GM18520 (cell line): ENCODE measurements around the gene RPAP2.
"Not testable (repeated sequence)": the region's sequence is repeated elsewhere in the genome, so short reads cannot be mapped to it uniquely, and the experiment has no call there.

ENCODE experiments used
- ATAC-seq: cut with Tn5 transposase; IDR thresholded peaks from one replicate; pipeline ENCODE4 v1.9.1; 2021; ENCODE audit not compliant: unreplicated experiment

Gene RPAP2

DNA sequence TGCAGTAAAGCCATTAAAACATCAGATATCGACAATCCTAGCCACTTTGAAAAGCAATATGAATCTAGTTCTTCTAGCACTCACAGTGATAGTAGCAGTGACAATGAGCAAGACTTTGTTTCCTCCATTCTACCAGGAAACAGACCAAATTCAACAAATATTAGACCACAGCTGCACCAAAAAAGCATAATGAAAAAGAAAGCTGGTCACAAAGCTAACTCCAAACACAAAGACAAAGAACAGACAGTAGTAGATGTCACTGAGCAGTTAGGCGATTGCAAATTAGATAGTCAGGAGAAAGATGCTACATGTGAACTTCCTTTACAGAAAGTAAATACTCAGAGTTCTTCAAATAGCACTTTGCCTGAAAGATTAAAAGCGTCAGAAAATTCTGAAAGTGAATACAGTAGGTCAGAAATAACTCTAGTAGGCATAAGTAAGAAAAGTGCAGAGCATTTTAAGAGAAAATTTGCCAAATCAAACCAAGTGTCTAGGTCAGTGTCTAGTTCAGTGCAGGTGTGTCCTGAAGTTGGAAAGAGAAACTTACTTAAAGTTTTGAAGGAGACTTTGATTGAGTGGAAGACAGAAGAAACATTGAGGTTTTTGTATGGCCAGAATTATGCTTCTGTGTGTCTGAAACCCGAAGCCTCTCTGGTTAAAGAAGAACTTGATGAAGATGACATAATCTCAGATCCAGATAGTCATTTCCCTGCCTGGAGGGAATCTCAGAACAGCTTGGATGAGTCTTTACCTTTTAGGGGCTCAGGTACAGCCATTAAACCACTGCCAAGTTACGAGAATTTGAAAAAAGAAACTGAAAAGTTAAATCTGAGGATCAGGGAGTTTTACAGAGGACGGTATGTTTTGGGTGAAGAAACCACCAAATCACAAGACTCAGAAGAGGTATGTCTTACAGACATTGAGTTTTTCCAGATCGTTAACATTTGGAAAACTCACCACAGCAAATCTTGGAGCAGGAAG, 24.9 kb downstream of the RPAP2 start:
- ATAC-seq: no peak

DNA sequence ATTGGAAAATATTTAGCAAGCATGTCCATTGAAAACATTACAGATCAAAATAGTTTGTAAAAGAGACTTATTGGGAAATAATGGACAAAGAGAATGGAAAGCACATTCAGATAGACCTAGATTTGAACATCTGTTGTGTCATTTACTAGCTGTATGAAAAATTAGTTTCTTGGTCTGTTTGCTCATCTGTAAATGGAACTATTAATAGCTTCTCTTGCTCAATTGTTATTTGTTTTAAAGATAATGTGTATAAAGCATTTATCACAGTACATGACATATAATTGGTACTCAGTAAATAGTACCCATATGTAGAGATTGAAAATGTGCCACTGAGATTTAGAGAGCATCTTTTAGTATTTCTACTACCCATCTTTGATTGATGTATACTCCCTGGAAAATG, 25.9 kb downstream of the RPAP2 start:
- no peak for ATAC-seq

- no peak for ATAC-seq
Observed at GRCh38 chr1:92326681-92327080, 27.8 kb downstream of the RPAP2 start.

- ATAC-seq: no peak
Observed at GRCh38 chr1:92327794-92328193, 28.9 kb downstream of the RPAP2 start.

- ATAC-seq: no peak
Observed at GRCh38 chr1:92329347-92330129, 30.7 kb downstream of the RPAP2 start.

- no peak for ATAC-seq
Observed at GRCh38 chr1:92333668-92334067, 34.8 kb downstream of the RPAP2 start.

DNA sequence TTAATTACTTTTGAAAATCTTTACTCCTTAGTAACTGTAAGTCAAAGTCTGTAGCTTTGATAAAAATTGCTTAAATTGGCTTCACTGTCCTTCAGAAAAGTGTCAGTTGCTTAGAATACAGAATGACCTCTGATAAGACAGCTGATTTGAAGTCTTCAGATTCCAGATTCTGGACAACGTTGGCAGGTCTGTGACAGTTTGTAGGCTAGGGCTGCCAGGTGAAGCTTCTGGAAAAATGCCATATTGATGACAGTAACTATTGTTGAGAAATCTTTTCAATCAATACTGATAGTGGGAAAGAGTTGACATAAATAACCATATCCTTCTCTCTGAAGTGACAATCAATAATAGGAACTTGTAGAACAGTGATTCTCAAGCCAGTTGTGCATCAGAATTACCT, 41.3 kb downstream of the RPAP2 start:
- no peak for ATAC-seq

DNA sequence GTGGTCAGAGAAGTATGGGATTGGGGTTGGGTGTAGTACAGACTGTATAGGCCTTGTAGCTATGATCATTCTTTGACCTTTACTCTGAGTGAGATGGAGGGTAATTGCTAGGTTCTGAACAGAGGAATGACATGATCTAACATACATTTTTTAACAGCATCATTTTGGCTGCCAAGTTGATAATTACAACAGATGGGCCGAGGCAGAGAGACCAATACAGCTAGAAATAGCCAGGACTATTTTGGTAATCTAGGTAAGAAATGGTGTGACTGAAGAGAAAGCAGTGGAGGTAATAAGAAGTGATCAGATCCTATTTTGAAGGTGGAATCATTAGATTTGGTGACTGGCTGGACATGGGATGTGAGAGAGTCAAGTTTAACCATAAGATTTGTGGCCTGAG, 43.5 kb downstream of the RPAP2 start:
- no peak for ATAC-seq

DNA sequence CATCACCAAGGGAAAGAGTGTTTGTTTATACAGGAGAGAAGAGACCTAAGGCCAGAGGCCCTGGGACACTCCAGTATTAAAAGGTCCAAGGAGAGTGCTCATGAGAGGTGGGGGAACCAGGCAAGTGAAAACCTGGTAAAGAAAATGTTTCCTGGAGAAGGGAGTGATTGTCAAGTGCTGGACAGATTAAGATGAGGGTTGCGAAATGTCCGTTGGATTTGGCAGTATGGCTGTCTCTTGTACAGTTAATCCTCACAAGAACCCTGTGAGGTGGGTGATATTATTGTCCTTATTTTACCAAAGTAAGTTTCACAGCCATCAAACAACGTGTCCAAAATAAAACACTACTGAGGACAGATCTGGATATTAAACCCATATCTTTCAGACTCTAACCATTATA, 44.2 kb downstream of the RPAP2 start:
- no peak for ATAC-seq

GRCh38 chr1:92346866-92347640, 48.2 kb downstream of the RPAP2 start:
- ATAC-seq: no peak

DNA sequence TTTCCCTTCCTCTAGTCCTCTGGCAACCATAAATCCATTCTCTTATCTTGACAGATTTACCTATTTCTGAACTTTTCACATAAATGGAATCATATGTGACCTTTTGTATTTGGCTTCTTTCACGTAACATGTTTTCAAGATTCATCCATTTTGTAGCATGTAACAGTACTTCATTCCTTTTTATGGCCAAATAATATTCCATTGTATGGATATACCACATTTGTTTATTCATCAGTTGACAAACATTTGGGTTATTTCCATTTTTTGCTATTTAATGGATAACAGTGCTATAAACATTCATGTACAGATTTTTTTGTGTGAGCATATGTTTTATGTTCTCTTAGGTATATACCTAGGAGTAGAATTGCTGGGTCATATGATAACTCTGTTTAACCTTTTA, 54.0 kb downstream of the RPAP2 start:
- ATAC-seq: no peak

DNA sequence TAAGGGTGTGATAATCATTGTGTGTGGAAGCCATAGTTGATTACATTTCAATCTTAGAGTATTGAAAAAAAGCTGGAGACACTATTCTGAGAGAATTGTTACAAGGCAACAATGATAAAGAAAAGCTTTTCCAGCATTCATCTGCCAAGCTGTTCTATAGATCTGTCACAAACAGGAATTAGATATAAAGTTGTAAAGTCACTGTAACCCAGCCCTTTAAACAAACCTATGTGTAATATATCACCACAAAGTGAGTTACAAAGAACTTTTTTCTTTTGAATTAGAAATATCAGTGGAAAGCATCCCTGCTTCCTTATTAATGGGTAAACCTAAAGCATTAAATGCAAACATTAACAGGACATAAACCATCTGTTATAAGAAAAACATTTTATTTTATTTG, 55.4 kb downstream of the RPAP2 start:
- ATAC-seq: no peak

- ATAC-seq: no peak
Observed at GRCh38 chr1:92356956-92357355, 58.1 kb downstream of the RPAP2 start.

DNA sequence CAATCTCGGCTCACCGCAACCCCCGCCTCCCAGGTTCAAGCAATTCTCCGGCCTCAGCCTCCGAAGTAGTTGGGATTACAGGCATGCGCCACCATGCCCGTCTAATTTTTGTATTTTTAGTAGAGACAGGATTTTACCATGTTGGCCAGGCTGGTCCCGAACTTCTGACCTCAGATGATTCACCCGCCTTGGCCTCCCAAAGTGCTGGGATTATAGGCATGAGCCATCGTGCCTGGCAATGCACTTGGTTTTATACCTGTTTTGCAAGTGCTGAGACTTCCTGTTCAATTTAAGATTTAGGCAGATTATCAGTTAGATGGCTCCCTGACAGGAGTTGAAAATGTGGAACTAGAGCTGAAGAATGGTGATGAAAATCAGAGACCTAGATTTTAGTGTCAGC, 60.5 kb downstream of the RPAP2 start:
- not testable (repeated sequence) for ATAC-seq

DNA sequence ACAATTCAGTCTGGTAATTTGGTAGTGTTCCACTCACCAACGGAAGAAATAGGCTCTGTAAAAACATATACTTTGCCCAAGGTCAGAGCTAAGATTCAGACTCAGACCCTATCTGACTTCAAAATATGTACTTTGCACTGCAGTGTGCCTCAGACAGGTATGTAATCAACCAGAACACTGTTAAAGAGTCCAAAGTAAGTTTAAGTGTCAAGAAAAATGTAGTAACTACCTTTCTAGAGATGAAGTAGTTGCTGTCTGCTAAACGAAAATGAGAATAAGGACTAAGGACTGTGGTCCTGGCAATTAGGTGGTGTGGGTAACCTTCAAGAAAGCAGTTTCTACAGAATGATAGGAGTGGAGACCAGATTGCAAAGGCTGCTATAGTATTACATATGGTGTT, 61.1 kb downstream of the RPAP2 start:
- ATAC-seq: no peak

DNA sequence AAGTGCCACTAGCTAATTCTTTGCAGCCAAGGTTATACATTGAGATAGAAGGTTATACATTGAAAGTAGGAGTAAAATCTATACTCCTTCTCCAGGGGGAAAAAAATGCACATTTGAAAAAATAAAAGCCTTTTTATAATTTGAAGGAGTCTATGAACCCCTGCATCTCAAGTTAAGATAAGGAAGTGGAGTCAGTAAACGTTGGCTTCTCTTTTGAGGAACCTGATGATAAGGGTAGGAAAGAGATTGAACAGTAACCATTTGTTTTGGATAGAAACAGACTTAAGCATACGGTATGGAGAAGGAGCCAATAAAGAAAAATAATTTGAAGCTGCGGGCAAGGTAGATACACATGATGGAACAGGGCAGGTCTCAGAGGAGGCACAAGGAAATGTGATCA, 64.1 kb downstream of the RPAP2 start:
- ATAC-seq: no peak

DNA sequence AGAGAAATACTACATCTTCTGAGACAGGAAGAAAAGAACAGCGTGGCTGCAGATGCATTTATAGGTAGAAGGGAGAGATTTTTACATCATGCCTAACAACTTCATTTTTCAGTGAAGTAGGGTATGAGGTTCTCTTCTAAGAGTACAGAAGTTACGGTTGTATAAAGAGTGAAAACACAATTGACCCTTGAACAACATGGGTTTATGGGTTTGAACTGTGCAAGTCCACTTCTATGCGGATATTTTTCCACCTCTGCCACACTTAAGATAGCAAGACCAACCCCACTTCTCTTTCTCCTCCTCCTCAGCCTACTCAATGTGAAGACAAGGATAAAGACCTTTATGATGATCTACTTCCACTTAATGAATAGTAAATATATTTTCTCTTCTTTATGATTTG, 64.5 kb downstream of the RPAP2 start:
- ATAC-seq: no peak

DNA sequence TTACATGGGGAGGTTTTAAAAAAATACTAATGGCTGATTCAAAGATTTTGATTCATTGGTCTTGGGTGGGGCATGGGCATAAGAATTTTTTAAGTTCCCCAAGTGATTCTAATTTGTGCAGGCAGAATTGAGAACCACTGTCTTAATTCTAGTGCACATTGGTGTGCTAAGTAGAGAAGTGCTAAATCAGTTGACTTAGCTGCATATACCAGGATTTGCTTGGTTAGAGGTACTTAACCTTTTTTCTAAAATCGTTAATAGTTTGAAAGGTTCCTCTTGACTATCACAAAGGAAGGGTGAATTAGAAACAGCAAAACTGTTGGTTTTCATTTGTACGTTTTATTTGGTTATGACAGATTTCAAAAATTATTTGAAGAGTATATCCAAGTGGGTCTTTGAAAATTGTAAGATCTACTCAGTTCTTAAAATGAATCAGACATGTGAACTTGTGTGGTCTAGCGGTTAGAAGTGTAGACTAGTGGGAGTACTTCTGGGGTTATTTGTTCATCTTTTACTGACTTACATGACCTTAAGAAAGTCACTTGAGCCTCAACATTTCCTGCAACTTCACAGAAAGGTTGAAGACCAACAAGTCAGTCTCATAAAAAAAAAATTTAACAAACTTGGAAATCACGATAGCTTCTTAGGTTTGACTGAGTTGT, 66.7 kb downstream of the RPAP2 start:
- ATAC-seq: peak; percentile 74

DNA sequence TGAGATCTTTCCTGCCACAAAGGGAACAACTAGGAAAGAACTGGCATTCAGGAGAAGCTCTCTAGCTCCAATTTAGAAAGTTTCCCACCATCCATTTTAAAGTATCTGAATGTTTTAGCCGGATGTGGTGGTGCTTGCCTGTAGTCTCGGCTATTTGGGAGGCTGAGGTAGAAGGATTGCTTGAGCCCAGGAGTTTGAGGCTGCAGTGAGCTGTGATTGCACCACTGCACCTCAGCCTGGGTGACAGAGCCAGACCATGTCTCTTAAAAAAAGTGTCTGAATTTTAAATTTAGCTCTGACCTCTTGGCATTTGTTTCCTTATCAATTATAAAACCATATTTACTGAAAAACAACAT, 67.2 kb downstream of the RPAP2 start:
- no peak for ATAC-seq

- ATAC-seq: no peak
Observed at GRCh38 chr1:92367496-92367895, 68.6 kb downstream of the RPAP2 start.

DNA sequence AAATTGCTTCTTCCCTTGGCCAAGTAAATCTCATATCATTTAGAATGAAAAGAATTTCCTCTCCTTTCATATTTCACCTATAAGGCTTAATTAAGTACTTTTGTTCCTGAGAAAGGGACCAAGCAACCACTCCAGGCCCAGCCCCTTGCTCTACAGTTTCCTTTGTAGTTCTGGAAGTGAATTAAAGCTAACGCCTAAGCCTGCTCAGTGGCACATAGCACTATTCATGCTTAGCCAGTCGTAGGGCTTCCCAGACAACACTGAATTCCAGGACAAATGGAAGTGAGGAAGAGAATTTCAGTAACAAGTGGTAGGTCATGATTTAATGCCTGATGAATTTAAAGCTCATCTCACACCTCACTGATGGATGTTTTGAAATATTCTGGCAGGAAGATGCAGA, 73.3 kb downstream of the RPAP2 start:
- ATAC-seq: no peak
